Measurements from ENCODE around the gene ATRNL1. TPM values are rescaled to one million over a fixed set of nuclear protein-coding genes. Genes with fewer than 3 reads are reported as not detected.

Gene ATRNL1
- total RNA-seq, 1 donor from 2014 or later: 66.0 TPM

DNA sequence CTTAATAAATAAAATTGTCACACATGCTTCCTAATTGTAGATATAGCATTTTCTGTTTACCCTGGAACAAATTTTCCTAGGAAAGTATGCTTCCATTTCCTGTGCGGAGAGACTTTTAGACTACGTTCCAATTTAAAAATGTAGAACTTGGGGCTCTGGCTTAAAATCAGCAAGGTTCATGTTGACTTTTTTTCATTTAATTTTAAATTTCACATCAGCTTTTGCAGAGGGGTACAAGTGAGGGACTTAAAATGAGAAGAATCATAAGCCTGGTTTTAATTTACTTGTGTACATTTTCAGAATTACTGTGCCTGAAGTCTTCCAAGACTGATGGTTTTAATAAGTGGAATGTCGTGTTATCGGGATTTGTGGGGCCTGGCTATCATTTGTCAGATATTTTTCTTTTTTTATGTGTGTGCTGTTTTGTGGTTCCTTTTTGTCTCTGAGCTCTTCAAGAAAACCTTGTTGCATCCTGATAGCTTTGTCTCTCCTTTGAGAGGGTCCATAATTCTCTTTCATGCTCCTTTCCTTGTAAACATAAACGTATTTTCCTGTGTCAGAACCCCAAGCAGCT lies 8.8 kb upstream of the ATRNL1 start:
- DNase-seq (ENCODE audit: low spot score): no peak
- no peak for TF ChIP-seq CTCF (IDR thresholded peaks at IDR 0.05)
- Mint-ChIP-seq H3K27ac (ENCODE audit: unreplicated experiment) (peak overlapping the region; percentile 66), H3K36me3 (ENCODE audit: low read depth) (peaks cover 7% of the 10 kb centered on the region), H3K4me3 (ENCODE audit: unreplicated experiment) (no peak overlapping the region), H3K4me1 (ENCODE audit: low read depth) (peaks cover 27% of the 10 kb centered on the region), H3K9me3 (ENCODE audit: low read depth) (peaks cover 16% of the 10 kb centered on the region), H3K27me3 (ENCODE audit: low read depth) (no peaks in the 10 kb centered on the region)

DNA sequence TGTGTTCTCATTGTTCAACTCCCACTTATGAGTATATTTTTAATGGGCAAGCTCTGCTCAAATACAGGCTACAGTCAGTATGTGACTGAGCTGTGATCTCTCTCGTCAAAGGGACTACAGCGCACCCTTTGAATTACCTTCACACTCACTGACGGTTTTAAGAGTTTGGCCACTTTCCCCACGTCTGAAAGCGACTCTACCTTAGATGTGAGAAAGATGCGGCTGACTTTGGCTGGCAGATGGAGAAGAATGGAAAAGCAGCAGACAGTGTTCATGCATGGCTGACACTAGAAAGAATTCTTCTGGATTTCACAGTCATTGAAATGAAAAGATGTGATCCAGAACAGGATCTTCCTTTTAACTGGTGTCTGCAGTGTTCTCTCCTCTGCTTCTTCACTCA lies 2.0 kb upstream of the ATRNL1 start:
- DNase-seq (ENCODE audit: low spot score): no peak
- H3K36me3 Mint-ChIP-seq (ENCODE audit: low read depth): peaks cover 6% of the 10 kb centered on the region
- TF ChIP-seq CTCF (IDR thresholded peaks at IDR 0.05): no peak

DNA sequence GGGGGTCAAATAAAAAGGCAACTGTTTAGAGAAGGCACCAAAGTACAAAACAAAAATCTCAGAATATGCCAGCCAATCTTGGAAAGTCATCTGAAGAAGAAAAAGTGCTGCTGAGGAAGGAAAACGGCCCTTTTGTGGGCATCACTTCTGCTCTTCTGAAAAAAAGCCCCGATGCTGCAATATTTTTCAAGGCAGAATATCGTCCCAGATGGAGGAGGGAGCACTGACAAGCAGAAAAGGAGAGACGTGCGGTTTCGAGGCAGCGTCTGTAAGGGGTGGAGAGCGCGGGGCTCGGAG lies 959 bp upstream of the ATRNL1 start:
- H3K4me1 Mint-ChIP-seq (ENCODE audit: low read depth): peaks cover 32% of the 10 kb centered on the region
- no peaks in the 10 kb centered on the region for H3K27me3 Mint-ChIP-seq (ENCODE audit: low read depth)
- H3K36me3 Mint-ChIP-seq (ENCODE audit: low read depth): peaks cover 2% of the 10 kb centered on the region
- peak overlapping the region; percentile 87 for H3K27ac Mint-ChIP-seq (ENCODE audit: unreplicated experiment)
- no peak for TF ChIP-seq CTCF (IDR thresholded peaks at IDR 0.05)
- H3K4me3 Mint-ChIP-seq (ENCODE audit: unreplicated experiment): peak overlapping the region; percentile 77
- H3K9me3 Mint-ChIP-seq (ENCODE audit: low read depth): peaks cover 6% of the 10 kb centered on the region
- no peak for DNase-seq (ENCODE audit: low spot score)

More for the DNA sequence above, 2.0 kb upstream of the ATRNL1 start:
- Mint-ChIP-seq H3K27ac (ENCODE audit: unreplicated experiment) (no peak overlapping the region), H3K27me3 (ENCODE audit: low read depth) (no peaks in the 10 kb centered on the region), H3K9me3 (ENCODE audit: low read depth) (peaks cover 12% of the 10 kb centered on the region), H3K4me3 (ENCODE audit: unreplicated experiment) (no peak overlapping the region), H3K4me1 (ENCODE audit: low read depth) (peaks cover 27% of the 10 kb centered on the region)

DNA sequence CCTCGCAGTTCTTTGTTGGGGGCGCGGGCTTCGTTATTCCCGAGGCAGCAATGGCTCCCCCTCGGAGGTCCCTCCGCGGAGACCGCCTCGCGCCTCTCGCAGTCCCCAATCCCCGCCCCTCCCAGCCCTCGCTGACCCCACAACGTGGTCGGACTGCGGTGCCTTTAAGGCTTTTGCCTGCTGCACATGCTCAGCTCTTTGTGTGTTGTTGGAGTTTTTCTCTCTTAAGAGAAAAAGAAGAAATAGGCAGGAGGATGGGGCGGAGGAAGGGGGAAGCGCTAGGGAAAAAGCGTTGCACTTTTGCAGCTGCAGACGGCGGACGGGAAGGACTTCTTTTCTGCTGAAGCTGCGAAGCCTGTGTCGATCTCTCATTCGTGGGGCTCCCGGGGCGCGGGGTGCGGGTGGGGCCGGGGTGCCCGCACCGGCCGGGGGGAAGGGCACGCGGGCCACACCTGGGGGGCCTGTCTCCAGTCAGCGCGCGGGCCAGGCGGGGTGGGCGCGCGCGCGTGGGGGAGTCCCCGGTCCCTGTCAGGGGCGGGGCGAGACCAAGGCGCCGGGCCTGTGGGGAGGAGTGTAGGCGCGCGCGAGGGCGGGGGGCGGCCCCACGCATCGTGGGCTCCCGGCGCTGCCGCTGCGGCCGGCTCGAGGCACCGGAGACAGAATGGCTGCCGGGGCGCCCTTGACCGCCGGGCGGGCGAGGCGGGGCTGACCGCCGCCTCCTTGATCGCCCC lies 445 bp upstream of the ATRNL1 start:
- Mint-ChIP-seq H3K9me3 (ENCODE audit: low read depth) (peaks cover 2% of the 10 kb centered on the region), H3K27ac (ENCODE audit: unreplicated experiment) (peak overlapping the region; percentile 87)
- DNase-seq (ENCODE audit: low spot score): no peak

More for the DNA sequence above, 445 bp upstream of the ATRNL1 start:
- Mint-ChIP-seq H3K36me3 (ENCODE audit: low read depth) (peaks cover 2% of the 10 kb centered on the region), H3K4me1 (ENCODE audit: low read depth) (peaks cover 32% of the 10 kb centered on the region), H3K27me3 (ENCODE audit: low read depth) (no peaks in the 10 kb centered on the region), H3K4me3 (ENCODE audit: unreplicated experiment) (peak overlapping the region; percentile 77)
- no peak for TF ChIP-seq CTCF (IDR thresholded peaks at IDR 0.05)
